AG08396 (cell line): ENCODE measurements around the gene TNFRSF6B.

Experiments used
- DNase-seq: peaks from one replicate; pipeline ENCODE4 v3.0.0; 2012; ENCODE audit warnings: low spot score, mixed read lengths

TNFRSF6B gene

GRCh38 chr20:63697868-63698545 lies 1.6 kb downstream of the TNFRSF6B start:
- peak; percentile 12 for DNase-seq

GRCh38 chr20:63698739-63699465 lies 2.5 kb downstream of the TNFRSF6B start:
- peak; percentile 94 for DNase-seq

- no peak for DNase-seq
Observed at GRCh38 chr20:63699466-63700198, 3.2 kb downstream of the TNFRSF6B start.

- DNase-seq, result peak; percentile 8
Observed at GRCh38 chr20:63700199-63701050, 4.0 kb downstream of the TNFRSF6B start.

- peak; percentile 4 for DNase-seq
Observed at GRCh38 chr20:63701051-63701328, 4.5 kb downstream of the TNFRSF6B start.

GRCh38 chr20:63701329-63702035 lies 5.0 kb downstream of the TNFRSF6B start:
- peak; percentile 8 for DNase-seq

- DNase-seq, result peak; percentile 8
Observed at GRCh38 chr20:63702036-63702665, 5.7 kb downstream of the TNFRSF6B start.

- DNase-seq, result peak; percentile 6
Observed at GRCh38 chr20:63702751-63703470, 6.5 kb downstream of the TNFRSF6B start.

GRCh38 chr20:63703471-63703975 lies 7.1 kb downstream of the TNFRSF6B start:
- DNase-seq, result no peak

GRCh38 chr20:63703976-63704748 lies 7.7 kb downstream of the TNFRSF6B start:
- no peak for DNase-seq

GRCh38 chr20:63704749-63705117 lies 8.3 kb downstream of the TNFRSF6B start:
- no peak for DNase-seq

- DNase-seq, result no peak
Observed at GRCh38 chr20:63705232-63706026, 9.0 kb downstream of the TNFRSF6B start.

- no peak for DNase-seq
Observed at GRCh38 chr20:63706027-63706695, 9.7 kb downstream of the TNFRSF6B start.

- peak; percentile 77 for DNase-seq
Observed at GRCh38 chr20:63706852-63707557, 10.6 kb downstream of the TNFRSF6B start.

GRCh38 chr20:63707558-63708300 lies 11.3 kb downstream of the TNFRSF6B start, which contains the start of the genes ARFRP1 and ZGPAT:
Gene ARFRP1 (minus strand): TSS chr20:63707976. CDS start chr20:63707091, 885 bp downstream.
Gene ZGPAT (plus strand): TSS chr20:63708039. CDS start chr20:63708581, 542 bp downstream.
- peak; percentile 94 for DNase-seq
